ENCODE measurements around the gene LPCAT3. TPM values are rescaled to one million over a fixed set of nuclear protein-coding genes. Genes with fewer than 3 reads are reported as not detected.

The LPCAT3 gene
- total and polyA plus RNA-seq, 2 of the 4 experiments (the other 2 are of a cell fraction), result 7.0 to 18.6 TPM

- H2AK5ac ChIP-seq (ENCODE audit: low read depth, low read length), result no peak overlapping the region
- no peak overlapping the region for H4K5ac ChIP-seq (ENCODE audit: low read depth, low read length)
- TF ChIP-seq USF2 (IDR thresholded peaks at IDR 0.05; ENCODE audit: low read depth, low read length) (no peak), NFE2L2 (IDR thresholded peaks at IDR 0.05; ENCODE audit: low read depth, low read length) (no peak), MAZ (IDR thresholded peaks at IDR 0.05; ENCODE audit: borderline replicate concordance, low read depth, low read length) (no peak), ELK1 (IDR thresholded peaks at IDR 0.05; ENCODE audit: borderline replicate concordance, low read depth, low read length) (no peak), RFX5 (IDR thresholded peaks at IDR 0.05; ENCODE audit: low read depth, low read length) (no peak), BHLHE40 (IDR thresholded peaks at IDR 0.05; ENCODE audit: low read depth, low read length) (no peak), SMC3 (IDR thresholded peaks at IDR 0.05; ENCODE audit: low read depth, low read length) (no peak), RCOR1 (IDR thresholded peaks at IDR 0.05; ENCODE audit: insufficient replicate concordance, low read length) (no peak), RAD21 (IDR thresholded peaks at IDR 0.05; ENCODE audit: low read length) (no peak), POLR2A (IDR thresholded peaks at IDR 0.05; ENCODE audit: low read depth, low read length) (no peak), CTCF (conservative IDR thresholded peaks at IDR 0.05; ENCODE audit: low read depth, low read length) (no peak), CHD1 (IDR thresholded peaks at IDR 0.05; ENCODE audit: low read depth, low read length) (no peak), FOS (IDR thresholded peaks at IDR 0.05; ENCODE audit: low read depth, low read length) (no peak)
- no peak overlapping the region for H4K8ac ChIP-seq (ENCODE audit: low read depth in 2 of 2, low read length in 2 of 2)
- H2AFZ ChIP-seq (replicated peaks; ENCODE audit: low read length, poor library complexity), result no peak overlapping the region
- dilution Hi-C loops (cut with HindIII; ENCODE audit: low sequenced_read_pairs, unreplicated experiment) (no loop called here), intact Hi-C loops (cut with micrococcal nuclease) (no loop called here), in situ Hi-C loops (cut with MboI; ENCODE audit: low sequenced_read_pairs) (no loop called here)
- peaks cover 3% of the 10 kb centered on the region; the same call in 1 of the 2 replicates for H3K9me1 ChIP-seq (ENCODE audit: insufficient read depth, low read length)
- no peak overlapping the region for H2BK120ac ChIP-seq (ENCODE audit: low read depth, low read length)
- H3K18ac ChIP-seq (ENCODE audit: low read depth, low read length), result no peak overlapping the region
- H3K79me1 ChIP-seq (ENCODE audit: low read depth in 1 of 2, low read length in 2 of 2), result peaks cover 20 to 46% of the 10 kb centered on the region in 2 experiments
- H3K4me1 ChIP-seq (ENCODE audit: control insufficient read depth, insufficient read depth, low read length), result peaks cover 2% of the 10 kb centered on the region; the same call in 1 of the 2 replicates
- ChIA-PET POLR2A (ENCODE audit: unreplicated experiment) (no interaction called here), CTCF (no interaction called here)
- H2AK9ac ChIP-seq (replicated peaks; ENCODE audit: low read depth, low read length, poor library complexity), result no peak overlapping the region
- H3K23ac ChIP-seq (ENCODE audit: low read depth, low read length), result no peak overlapping the region
- H3K36me3 ChIP-seq (ENCODE audit: control insufficient read depth, insufficient read depth, low read length), result peaks cover 42% of the 10 kb centered on the region
- H3K56ac ChIP-seq (ENCODE audit: extremely low read depth, insufficient read depth, low read length), result no peak overlapping the region
- no peaks in the 10 kb centered on the region for H3K27me3 ChIP-seq (ENCODE audit: control insufficient read depth, insufficient read depth, low read length)
- DNase-seq (no peak), ATAC-seq (ENCODE audit: low read depth) (no peak)
- H2BK15ac ChIP-seq (ENCODE audit: low read depth, low read length), result no peak overlapping the region
- no peak overlapping the region for H3K4ac ChIP-seq (ENCODE audit: low read depth, low read length)
- no TSS peak for BruUV-seq (replicated peaks)
- H3K27ac ChIP-seq (ENCODE audit: insufficient read depth, low read length), result no peak overlapping the region
- H3K14ac ChIP-seq (replicated peaks; ENCODE audit: low read depth, low read length), result no peak overlapping the region
- H3K9ac ChIP-seq (ENCODE audit: low read depth, low read length), result no peak overlapping the region
- H3K4me2 ChIP-seq (ENCODE audit: low read depth, low read length), result no peak overlapping the region
- H2BK5ac ChIP-seq (ENCODE audit: low read depth, low read length, poor library complexity, severe bottlenecking), result no peak overlapping the region
- no peaks in the 10 kb centered on the region for H4K20me1 ChIP-seq (ENCODE audit: insufficient read depth, low read length)
- WGBS, 2 experiments (ENCODE audit: extremely low coverage in 2 of 2, insufficient read length in 1 of 2), result 80% methylated on average over 2 of the region's 6 CpGs; no CpG with 5 or more reads in 1 of the 2 experiments
- no peaks in the 10 kb centered on the region for H3K9me3 ChIP-seq (ENCODE audit: control insufficient read depth, insufficient read depth, low read length)
- H2BK20ac ChIP-seq (ENCODE audit: low read depth, low read length), result no peak overlapping the region
- no peak overlapping the region for H4K91ac ChIP-seq (ENCODE audit: insufficient read depth, low read depth, low read length)
- H3K4me3 ChIP-seq (ENCODE audit: insufficient read depth, low read depth, low read length), result no peak overlapping the region
Measured at GRCh38 chr12:6974180-6974579, 44.1 kb downstream of the LPCAT3 start.

Measured in IMR-90 (cell line).